Measurements from ENCODE around the gene NXT1.

DNA sequence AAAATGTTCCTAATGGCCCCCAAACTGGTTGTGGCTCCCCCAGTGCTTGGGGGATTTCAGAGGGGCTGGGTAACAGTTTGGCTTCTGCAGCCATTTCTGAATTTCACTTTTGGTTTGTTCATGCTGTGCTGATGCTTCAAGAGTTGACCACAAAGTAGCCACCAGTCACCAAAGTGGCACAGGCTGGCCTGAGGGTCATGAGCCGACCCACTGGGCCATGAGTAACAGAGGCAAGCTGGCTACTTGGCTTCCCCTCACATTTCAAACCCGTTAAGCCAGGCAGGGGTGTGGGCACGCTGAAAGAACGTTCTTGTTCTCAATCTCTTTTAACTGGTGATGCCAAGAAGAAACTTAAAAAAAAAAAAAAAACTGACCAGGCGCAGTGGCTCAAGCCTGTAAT is 15.1 kb upstream of the NXT1 start:
- TF ChIP-seq, protein P1, sequence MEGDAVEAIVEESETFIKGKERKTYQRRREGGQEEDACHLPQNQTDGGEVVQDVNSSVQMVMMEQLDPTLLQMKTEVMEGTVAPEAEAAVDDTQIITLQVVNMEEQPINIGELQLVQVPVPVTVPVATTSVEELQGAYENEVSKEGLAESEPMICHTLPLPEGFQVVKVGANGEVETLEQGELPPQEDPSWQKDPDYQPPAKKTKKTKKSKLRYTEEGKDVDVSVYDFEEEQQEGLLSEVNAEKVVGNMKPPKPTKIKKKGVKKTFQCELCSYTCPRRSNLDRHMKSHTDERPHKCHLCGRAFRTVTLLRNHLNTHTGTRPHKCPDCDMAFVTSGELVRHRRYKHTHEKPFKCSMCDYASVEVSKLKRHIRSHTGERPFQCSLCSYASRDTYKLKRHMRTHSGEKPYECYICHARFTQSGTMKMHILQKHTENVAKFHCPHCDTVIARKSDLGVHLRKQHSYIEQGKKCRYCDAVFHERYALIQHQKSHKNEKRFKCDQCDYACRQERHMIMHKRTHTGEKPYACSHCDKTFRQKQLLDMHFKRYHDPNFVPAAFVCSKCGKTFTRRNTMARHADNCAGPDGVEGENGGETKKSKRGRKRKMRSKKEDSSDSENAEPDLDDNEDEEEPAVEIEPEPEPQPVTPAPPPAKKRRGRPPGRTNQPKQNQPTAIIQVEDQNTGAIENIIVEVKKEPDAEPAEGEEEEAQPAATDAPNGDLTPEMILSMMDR (IDR thresholded peaks at IDR 0.05; ENCODE audit: poor library complexity, severe bottlenecking): no peak
- TF ChIP-seq EZH2 (IDR thresholded peaks at IDR 0.05; ENCODE audit: borderline replicate concordance, insufficient read depth, low read length, poor library complexity, severe bottlenecking): no peak
